ENCODE data around the gene SLC38A3.

GRCh38 chr3:50230794-50231125 is 25.7 kb downstream of the SLC38A3 start:
- TF ChIP-seq, protein P1, sequence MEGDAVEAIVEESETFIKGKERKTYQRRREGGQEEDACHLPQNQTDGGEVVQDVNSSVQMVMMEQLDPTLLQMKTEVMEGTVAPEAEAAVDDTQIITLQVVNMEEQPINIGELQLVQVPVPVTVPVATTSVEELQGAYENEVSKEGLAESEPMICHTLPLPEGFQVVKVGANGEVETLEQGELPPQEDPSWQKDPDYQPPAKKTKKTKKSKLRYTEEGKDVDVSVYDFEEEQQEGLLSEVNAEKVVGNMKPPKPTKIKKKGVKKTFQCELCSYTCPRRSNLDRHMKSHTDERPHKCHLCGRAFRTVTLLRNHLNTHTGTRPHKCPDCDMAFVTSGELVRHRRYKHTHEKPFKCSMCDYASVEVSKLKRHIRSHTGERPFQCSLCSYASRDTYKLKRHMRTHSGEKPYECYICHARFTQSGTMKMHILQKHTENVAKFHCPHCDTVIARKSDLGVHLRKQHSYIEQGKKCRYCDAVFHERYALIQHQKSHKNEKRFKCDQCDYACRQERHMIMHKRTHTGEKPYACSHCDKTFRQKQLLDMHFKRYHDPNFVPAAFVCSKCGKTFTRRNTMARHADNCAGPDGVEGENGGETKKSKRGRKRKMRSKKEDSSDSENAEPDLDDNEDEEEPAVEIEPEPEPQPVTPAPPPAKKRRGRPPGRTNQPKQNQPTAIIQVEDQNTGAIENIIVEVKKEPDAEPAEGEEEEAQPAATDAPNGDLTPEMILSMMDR (IDR thresholded peaks at IDR 0.05): no peak
- TF ChIP-seq POLR2A (IDR thresholded peaks at IDR 0.05): no peak
